Right lung (tissue), 5 donors: ENCODE measurements around the gene TAF6. TPM values are rescaled to one million over a fixed set of nuclear protein-coding genes. Genes with fewer than 3 reads are reported as not detected.
A peak's percentile ranks its signal among the peaks of the same experiment; 100 is the strongest.

ENCODE experiments used
- DNase-seq, 2 donors: peaks; one replicate each; pipeline ENCODE4 v3.0.0-alpha.2; 2013
- polyA plus RNA-seq, 5 donors: library from polyadenylated mRNA; unstranded; fragments of 120-200 nt; gene quantifications; one replicate each; pipeline versions ENCODE4 v1.2.1 to v1.2.3, GENCODE V29; 2013; ENCODE audit warnings: inconsistent platforms in 1 of 5, low replicate concordance in 1 of 5; ENCODE audit not compliant: insufficient read length in 5 of 5, insufficient read depth in 1 of 5

The TAF6 gene
- polyA plus RNA-seq, 5 donors: 49.1 to 65.9 (median 58.1) TPM

DNA sequence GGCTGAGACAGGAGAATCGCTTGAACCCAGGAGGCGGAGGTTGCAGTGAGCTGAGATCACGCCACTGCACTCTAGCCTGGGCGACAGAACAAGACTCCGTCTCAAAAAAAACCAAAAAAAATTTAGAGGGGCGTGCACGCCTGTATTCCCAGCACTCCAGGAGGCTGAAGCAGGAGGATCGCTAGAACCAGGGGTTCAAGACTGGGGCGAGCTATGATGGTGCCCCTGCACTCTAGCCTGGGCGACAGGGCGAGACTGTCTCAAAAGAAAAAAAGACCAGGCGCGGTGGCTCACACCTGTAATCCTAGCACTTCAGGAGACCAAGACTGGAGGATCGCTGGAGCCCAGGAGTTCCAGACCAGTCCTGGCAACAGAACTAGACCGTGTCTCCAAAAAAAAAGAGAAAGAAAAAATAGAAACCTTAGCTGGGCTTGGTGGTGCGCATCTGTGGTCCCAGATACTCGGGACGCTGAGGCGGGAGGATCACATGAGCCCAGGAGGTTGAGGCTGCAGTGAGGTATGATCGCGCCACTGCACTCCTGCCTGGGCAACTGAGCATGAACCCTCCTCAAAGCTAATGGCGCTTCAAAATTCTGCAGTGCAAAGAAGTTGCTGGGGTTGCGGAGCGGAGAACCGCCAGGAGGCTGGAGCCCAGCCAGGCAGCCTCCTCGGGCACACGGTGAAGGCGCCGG lies 7.2 kb upstream of the TAF6 start:
- no peak for DNase-seq

DNA sequence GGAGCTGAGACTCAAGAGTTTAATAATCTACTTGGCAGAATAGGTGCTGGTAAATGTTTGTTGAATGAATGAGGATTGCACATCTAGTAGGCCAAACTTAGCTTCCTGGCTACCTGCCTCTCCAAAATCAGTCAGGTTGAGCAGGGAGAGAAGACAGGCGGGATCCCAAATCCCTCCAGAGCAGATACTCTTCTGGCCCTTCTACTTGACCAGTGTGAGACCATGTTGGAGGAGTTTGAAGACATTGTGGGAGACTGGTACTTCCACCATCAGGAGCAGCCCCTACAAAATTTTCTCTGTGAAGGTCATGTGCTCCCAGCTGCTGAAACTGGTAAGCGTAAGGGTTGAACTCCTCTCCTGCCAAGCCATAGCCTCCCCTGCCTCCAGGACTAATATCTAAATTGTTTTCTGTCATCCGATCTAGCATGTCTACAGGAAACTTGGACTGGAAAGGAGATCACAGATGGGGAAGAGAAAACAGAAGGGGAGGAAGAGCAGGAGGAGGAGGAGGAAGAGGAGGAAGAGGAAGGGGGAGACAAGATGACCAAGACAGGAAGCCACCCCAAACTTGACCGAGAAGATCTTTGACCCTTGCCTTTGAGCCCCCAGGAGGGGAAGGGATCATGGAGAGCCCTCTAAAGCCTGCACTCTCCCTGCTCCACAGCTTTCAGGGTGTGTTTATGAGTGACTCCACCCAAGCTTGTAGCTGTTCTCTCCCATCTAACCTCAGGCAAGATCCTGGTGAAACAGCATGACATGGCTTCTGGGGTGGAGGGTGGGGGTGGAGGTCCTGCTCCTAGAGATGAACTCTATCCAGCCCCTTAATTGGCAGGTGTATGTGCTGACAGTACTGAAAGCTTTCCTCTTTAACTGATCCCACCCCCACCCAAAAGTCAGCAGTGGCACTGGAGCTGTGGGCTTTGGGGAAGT lies 5.4 kb upstream of the TAF6 start:
- DNase-seq: no peak

GRCh38 chr7:100122568-100122967 lies 3.4 kb upstream of the TAF6 start:
- no peak for DNase-seq

DNA sequence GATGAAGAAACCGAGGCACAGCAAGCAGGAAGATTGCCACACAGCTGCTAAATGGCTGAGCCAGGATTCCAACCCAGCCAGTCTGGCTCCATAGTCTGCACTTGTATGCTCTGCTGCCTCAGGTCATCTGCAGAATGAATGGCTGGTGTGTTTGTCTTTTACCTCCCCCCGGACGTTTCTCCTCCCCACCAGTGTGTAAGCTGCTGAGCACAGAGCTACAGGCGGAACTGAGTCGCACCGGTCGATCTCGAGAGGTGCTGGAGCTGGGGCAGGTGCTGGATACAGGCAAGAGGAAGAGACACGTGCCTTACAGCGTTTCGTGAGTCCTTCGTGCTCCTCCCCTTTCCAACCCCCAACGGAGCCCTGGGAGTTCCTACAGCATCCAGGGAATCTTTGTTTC lies 2.9 kb upstream of the TAF6 start:
- DNase-seq: no peak

- DNase-seq: no peak
Observed at GRCh38 chr7:100120733-100121036, 1.5 kb upstream of the TAF6 start.

- DNase-seq: peak in 1 of 2 donors; percentile 71
Observed at GRCh38 chr7:100119970-100120732, 993 bp upstream of the TAF6 start.

- DNase-seq: no peak
Observed at GRCh38 chr7:100118388-100119071, 628 bp downstream of the TAF6 start.

DNA sequence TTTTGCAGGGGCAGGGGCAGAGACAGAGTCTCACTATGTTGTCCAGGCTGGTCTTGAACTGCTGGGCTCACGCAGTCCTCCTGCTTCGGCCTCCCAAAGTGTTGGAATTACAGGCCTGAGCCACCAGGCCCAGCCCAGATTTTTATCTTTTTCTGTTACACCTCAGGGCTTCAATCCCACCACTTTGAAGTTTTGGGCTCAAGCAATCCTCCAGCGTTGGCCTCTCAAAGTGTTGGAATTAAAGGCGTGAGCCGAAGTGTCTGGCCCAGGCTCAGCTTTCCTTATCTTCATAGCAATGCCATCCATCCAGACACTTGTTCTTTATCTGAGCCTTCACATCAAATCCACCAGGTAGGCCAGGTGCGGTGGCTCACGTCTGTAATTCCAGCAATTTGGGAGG lies 4.1 kb downstream of the TAF6 start:
- no peak for DNase-seq

GRCh38 chr7:100111914-100112313 lies 7.2 kb downstream of the TAF6 start:
- no peak for DNase-seq

GRCh38 chr7:100111156-100111555 lies 8.0 kb downstream of the TAF6 start:
- no peak for DNase-seq

- DNase-seq: no peak
Observed at GRCh38 chr7:100109521-100110163, 9.5 kb downstream of the TAF6 start.

DNA sequence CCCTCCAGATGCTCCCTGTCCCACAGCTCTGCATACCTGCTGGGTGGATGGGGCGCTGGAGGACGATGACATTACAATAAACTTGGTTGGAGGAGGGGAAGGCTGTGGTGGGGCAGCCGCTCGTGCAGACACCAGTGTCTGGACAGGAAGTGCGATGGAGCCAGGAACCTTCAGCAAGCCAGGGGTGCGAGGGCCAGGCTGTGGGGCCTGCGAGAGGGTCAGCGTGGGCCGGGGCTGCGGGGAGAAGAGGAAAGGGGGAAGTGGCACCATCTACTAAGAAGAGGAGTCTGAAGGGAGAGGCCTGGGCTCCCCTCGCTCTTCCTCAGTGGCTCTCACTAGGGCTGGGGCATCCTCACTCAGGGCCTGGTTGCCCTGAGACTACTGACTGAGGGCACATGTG lies 11.3 kb downstream of the TAF6 start:
- no peak for DNase-seq

DNA sequence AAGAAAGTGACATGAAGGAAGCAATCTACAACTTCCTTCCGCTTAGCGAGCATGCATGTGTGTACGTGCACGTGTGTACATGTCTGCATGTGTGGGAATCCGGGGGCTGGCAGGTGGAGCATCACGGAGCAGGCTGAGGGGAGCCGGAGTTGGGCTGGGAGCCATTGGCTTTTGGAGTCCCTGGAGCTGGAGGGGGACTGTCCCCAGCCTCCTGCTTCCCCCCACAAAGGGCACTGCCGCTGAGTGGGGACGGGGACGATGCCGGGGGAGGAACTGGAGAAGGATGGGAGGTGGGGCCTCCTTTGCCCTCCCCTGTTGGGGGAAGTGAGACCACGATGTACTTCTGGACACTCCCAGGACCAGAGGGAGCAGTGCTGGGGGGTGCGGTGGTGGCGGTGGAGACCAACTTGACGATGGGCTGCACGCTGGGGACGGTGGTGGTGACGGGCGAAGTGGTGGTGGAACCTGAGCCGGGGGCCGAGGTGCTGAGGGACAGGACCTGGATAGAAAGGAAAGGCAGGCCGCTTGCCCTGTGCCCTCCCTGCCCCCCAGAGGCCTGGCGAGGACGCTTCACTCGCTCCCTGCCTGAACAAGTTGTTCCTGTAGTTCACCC lies 11.9 kb downstream of the TAF6 start:
- DNase-seq: no peak

- DNase-seq: no peak
Observed at GRCh38 chr7:100106633-100107032, 12.5 kb downstream of the TAF6 start.

DNA sequence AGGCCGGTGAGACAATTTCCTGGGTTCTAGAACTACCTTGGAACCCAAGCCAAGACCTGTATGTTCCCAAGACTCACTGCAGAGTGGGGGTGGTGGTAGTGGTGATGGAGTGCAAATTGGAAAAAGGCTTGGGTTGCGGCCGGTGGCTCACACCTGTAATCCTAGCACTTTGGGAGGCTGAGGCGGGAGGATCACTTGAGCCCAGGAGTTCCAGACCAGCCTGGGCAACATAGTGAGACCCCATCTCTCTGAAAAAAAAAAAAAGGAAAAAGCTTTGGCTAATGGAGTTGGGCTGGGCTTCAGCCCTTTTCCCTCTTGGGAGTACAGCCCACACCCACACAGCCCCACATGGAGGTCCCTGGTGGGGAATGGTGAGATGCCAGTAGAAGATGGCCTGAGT lies 13.6 kb downstream of the TAF6 start:
- DNase-seq: no peak

DNA sequence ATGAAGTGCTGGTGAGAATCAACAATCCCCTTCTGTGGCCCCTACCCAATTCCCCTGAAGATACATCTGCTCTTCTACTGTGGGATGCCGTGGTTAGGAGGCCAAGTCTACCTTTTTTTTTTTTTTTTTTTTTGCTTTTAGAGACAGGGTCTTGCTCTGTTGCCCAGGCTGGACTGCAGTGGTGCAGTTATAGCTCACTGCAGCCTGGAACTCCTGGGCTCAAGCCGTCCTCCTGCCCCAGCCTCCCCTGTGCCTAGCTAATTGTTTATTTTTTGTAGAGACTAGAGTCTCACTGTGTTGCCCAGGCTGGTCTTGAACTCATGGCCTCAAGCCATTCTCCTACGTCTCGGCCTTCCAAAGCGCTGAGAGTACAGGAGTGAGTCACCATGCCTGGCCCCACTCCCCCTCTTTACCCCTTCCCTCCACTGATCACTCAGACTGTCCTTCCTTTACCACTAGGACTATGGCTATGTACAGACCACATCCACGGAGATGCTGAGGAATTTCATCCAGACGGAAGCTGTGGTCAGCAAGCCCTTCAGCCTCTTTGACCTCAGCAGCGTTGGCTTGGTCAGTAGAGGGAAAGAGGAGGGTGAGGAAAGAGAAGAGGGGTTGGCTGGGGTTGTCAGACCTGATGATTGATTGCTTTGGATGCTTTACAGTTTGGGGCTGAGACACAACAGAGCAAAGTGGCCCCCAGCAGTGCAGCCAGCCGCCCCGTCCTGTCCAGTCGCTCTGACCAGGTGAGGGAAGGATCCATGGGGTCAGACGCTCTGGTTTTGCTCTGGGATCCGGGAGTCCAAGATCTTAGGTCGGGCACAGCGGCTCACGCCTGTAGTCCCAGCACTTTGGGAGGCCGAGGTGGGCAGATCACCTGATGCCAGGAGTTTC lies 16.0 kb downstream of the TAF6 start:
- DNase-seq: no peak

- DNase-seq: peak; percentile 97 to 98
Observed at GRCh38 chr7:100101016-100101862, 17.9 kb downstream of the TAF6 start, which contains the start of the genes AP4M1 and MCM7. Gene AP4M1 (plus strand): TSS chr7:100101643. CDS start chr7:100101715, 72 bp downstream. Gene MCM7 (minus strand): TSS chr7:100101397. CDS start chr7:100101294, 103 bp downstream.

- DNase-seq: peak; percentile 97 to 98
Observed at GRCh38 chr7:100100420-100101015, 18.6 kb downstream of the TAF6 start.
